SK-N-MC (cell line): ENCODE measurements around the gene NLRC4.
A peak's percentile ranks its signal among the peaks of the same experiment; 100 is the strongest.

ENCODE experiments used
- DNase-seq: peaks from one replicate; pipeline ENCODE4 v3.0.0-alpha.2; 2011; ENCODE audit warnings: low read depth, low spot score
- H3K27ac ChIP-seq: fragments of 200-600 bp; sonication (generic); 2 replicates; pipeline ENCODE4 v1.5.1; 2016; ENCODE audit warnings: mixed run types
- H3K36me3 ChIP-seq: fragments of 200-600 bp; sonication (generic); 2 replicates; pipeline ENCODE4 v1.6.1; 2017; ENCODE audit warnings: antibody characterized with exemption, low read length, mixed read lengths; ENCODE audit not compliant: insufficient read depth
- H3K4me3 ChIP-seq: fragments of 200-600 bp; sonication (generic); 2 replicates; pipeline ENCODE4 v1.5.1; 2016
- H3K9ac ChIP-seq: fragments of 200-600 bp; sonication (generic); 2 replicates; pipeline ENCODE4 v1.8.0; 2017; ENCODE audit warnings: mixed run types, mixed read lengths; ENCODE audit not compliant: insufficient read length
- H3K9me3 ChIP-seq: fragments of 200-600 bp; sonication (generic); 2 replicates; pipeline ENCODE4 v1.6.1; 2017; ENCODE audit warnings: low read depth, mild to moderate bottlenecking, antibody characterized with exemption, low read length, moderate library complexity, mixed read lengths
- EZH2 ChIP-seq: fragments of 200-600 bp; sonication (generic); IDR thresholded peaks from one replicate; pipeline ENCODE4 v1.6.1; 2017; ENCODE audit warnings: antibody characterized with exemption
- FOXP2 ChIP-seq: optimal IDR thresholded peaks from 2 replicates; pipeline ENCODE3; 2011; ENCODE audit warnings: mild to moderate bottlenecking, moderate library complexity; ENCODE audit not compliant: insufficient read depth; ENCODE audit errors: extremely low read length, control extremely low read depth
- POLR2AphosphoS5 ChIP-seq: IDR thresholded peaks from 2 replicates; pipeline ENCODE4 v1.6.1; 2012; ENCODE audit warnings: mild to moderate bottlenecking, low read depth, low read length, borderline replicate concordance

Gene NLRC4

GRCh38 chr2:32250290-32250689 is 14.4 kb downstream of the NLRC4 start:
- H3K4me3 ChIP-seq: no peak overlapping the region
- no peaks in the 10 kb centered on the region for H3K9me3 ChIP-seq
- H3K9ac ChIP-seq: no peak overlapping the region
- H3K36me3 ChIP-seq: no peaks in the 10 kb centered on the region
- TF ChIP-seq POLR2AphosphoS5 (no peak), FOXP2 (no peak), EZH2 (no peak)
- DNase-seq: no peak
- H3K27ac ChIP-seq: no peak overlapping the region

GRCh38 chr2:32249731-32250236 is 14.9 kb downstream of the NLRC4 start:
- H3K27ac ChIP-seq: no peak overlapping the region
- no peak overlapping the region for H3K4me3 ChIP-seq
- TF ChIP-seq POLR2AphosphoS5 (no peak), EZH2 (no peak), FOXP2 (no peak)
- H3K36me3 ChIP-seq: no peaks in the 10 kb centered on the region
- no peaks in the 10 kb centered on the region for H3K9me3 ChIP-seq
- no peak overlapping the region for H3K9ac ChIP-seq
- DNase-seq: no peak

DNA sequence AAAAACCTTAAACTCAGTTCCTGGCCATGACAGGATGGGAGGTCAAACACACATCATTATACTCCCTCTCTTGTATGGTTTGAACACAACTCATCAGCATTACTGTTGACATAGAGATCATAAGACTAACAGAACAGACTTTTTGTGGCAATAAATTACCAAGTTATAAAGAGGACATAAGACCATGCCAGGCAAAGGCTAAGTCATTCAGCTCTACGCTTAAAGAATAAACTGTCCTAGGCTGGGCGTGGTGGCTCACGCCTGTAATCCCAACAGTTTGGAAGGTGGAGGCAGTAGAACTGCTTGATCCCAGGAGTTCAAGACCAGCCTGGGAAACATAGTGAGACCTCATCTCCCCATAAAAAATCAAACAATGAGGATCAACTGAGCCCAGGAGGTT is 16.4 kb downstream of the NLRC4 start:
- H3K9me3 ChIP-seq: no peaks in the 10 kb centered on the region
- H3K4me3 ChIP-seq: no peak overlapping the region
- no peak overlapping the region for H3K27ac ChIP-seq
- no peak overlapping the region for H3K9ac ChIP-seq
- TF ChIP-seq FOXP2 (no peak), POLR2AphosphoS5 (no peak)
- H3K36me3 ChIP-seq: no peaks in the 10 kb centered on the region
- no peak for DNase-seq

- H3K36me3 ChIP-seq: no peaks in the 10 kb centered on the region
- no peak overlapping the region for H3K27ac ChIP-seq
- no peak overlapping the region for H3K4me3 ChIP-seq
- H3K9ac ChIP-seq: no peak overlapping the region
- no peak for DNase-seq
- TF ChIP-seq FOXP2 (no peak), POLR2AphosphoS5 (no peak), EZH2 (no peak)
- H3K9me3 ChIP-seq: no peaks in the 10 kb centered on the region
Measured at GRCh38 chr2:32246911-32247310, 17.8 kb downstream of the NLRC4 start.

DNA sequence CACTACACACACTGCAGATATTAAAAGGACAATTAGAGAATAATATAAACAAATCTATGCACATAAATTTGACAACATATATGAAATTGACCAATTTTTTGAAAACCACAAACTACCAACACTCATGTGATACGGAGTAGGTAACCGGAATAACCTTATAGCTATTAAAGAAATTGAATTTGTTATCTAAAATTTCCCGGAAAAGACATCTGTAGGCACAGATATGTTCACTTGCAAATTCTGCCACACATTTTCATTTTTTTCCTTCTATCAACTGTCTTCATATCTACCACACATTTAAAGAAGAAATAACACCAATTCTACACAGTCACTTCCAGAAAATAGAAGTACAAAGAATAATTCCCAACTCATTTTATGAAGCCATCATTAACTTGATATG is 22.4 kb downstream of the NLRC4 start:
- TF ChIP-seq EZH2: no peak
- TF ChIP-seq FOXP2: no peak
- TF ChIP-seq POLR2AphosphoS5: no peak
- no peak overlapping the region for H3K27ac ChIP-seq
- H3K4me3 ChIP-seq: no peak overlapping the region
- no peak overlapping the region for H3K9ac ChIP-seq
- H3K36me3 ChIP-seq: peaks cover 5% of the 10 kb centered on the region; the same call in 1 of the 2 replicates
- H3K9me3 ChIP-seq: no peaks in the 10 kb centered on the region
- DNase-seq: no peak

DNA sequence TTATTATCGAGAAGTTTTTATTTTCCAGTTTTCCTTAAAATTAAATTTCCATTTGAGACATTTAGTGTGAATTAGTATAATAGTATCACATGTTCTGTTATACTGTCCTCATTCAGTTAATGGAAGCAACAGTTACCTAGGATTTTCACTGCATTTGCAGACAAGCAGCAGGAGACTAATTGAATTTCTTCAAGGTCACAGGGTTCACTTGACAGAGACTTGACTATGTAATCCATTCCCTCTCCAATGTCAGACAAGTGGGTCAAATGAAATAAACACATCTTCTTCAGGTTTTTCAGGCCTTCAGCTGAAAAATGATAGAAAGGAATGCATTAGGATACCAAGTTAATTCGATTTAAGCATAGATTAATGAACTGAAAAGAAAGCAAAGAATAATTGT is 26.7 kb downstream of the NLRC4 start:
- TF ChIP-seq POLR2AphosphoS5: no peak
- no peak for TF ChIP-seq FOXP2
- no peak for TF ChIP-seq EZH2
- Histone ChIP-seq H3K36me3 (peaks cover 9% of the 10 kb centered on the region; the same call in 1 of the 2 replicates), H3K9ac (no peak overlapping the region), H3K4me3 (no peak overlapping the region), H3K9me3 (no peaks in the 10 kb centered on the region; the same call in 1 of the 2 replicates), H3K27ac (peak overlapping the region; percentile 63; the same call in 1 of the 2 replicates)
- DNase-seq: no peak

- Histone ChIP-seq H3K4me3 (no peak overlapping the region), H3K9me3 (no peaks in the 10 kb centered on the region; the same call in 1 of the 2 replicates), H3K9ac (no peak overlapping the region), H3K27ac (peak overlapping the region; percentile 63; the same call in 1 of the 2 replicates), H3K36me3 (peaks cover 9% of the 10 kb centered on the region; the same call in 1 of the 2 replicates)
- no peak for DNase-seq
- no peak for TF ChIP-seq POLR2AphosphoS5
- no peak for TF ChIP-seq EZH2
- TF ChIP-seq FOXP2: no peak
Measured at GRCh38 chr2:32237488-32237887, 27.2 kb downstream of the NLRC4 start.

- TF ChIP-seq POLR2AphosphoS5 (peak; percentile 47), EZH2 (no peak), FOXP2 (no peak)
- peak overlapping the region; percentile 42 for H3K4me3 ChIP-seq
- H3K36me3 ChIP-seq: peaks cover 9% of the 10 kb centered on the region; the same call in 1 of the 2 replicates
- peak overlapping the region; percentile 21 for H3K9ac ChIP-seq
- peak overlapping the region; percentile 95 for H3K27ac ChIP-seq
- H3K9me3 ChIP-seq: no peaks in the 10 kb centered on the region; the same call in 1 of the 2 replicates
- DNase-seq: peak; percentile 89
Measured at GRCh38 chr2:32235315-32235714, 29.4 kb downstream of the NLRC4 start.

- no peak for DNase-seq
- no peak for TF ChIP-seq POLR2AphosphoS5
- TF ChIP-seq FOXP2: no peak
- TF ChIP-seq EZH2: no peak
- Histone ChIP-seq H3K4me3 (no peak overlapping the region), H3K36me3 (0 out of 2 replicates have a peak, but pooled peaks cover 4% of the 10 kb centered on the region), H3K9me3 (no peaks in the 10 kb centered on the region; the same call in 1 of the 2 replicates), H3K9ac (no peak overlapping the region), H3K27ac (peak overlapping the region; percentile 89)
Measured at GRCh38 chr2:32231959-32232358, 32.7 kb downstream of the NLRC4 start.
